Lower leg skin (tissue), 4 donors: ENCODE data around the gene DYRK1A. TPM values are rescaled to one million over a fixed set of nuclear protein-coding genes. Genes with fewer than 3 reads are reported as not detected.

Source experiments
- DNase-seq, 2 donors: peaks; one replicate each; pipeline ENCODE4 v3.0.0-alpha.2; 2019; ENCODE audit warnings: low spot score in 2 of 2
- H3K4me3 ChIP-seq: fragments of 200-600 bp; sonication (generic); 2 replicates; pipeline ENCODE4 v1.5.1; 2017; ENCODE audit warnings: mild to moderate bottlenecking, low read depth; ENCODE audit not compliant: poor library complexity, severe bottlenecking
- POLR2A ChIP-seq, 2 donors: fragments of 450-650 bp; IDR thresholded peaks; one replicate each; pipeline ENCODE4 v1.6.1; 2016 to 2017; ENCODE audit warnings: antibody characterized with exemption in 2 of 2, mild to moderate bottlenecking in 1 of 2, moderate library complexity in 1 of 2
- WGBS, 2 donors: methylation state at CpG; one replicate each; pipeline ENCODE4 v1.1.5; 2018; 5-methylcytosine and 5-hydroxymethylcytosine counted together
- intact Hi-C: fragments of 100-400 bp; cut with DNase I; formaldehyde crosslinking; loops from one replicate; pipeline ENCODE4 v1.15.0; 2023; ENCODE audit warnings: low total_unique reads
- total RNA-seq, 4 donors: library from RNA; depleted of rRNA; stranded (reverse); fragments of >200 nt; gene quantifications; one replicate each; pipeline ENCODE4 v1.1.0, GENCODE V29; 2016
- TF ChIP-seq, protein P1 (sequence below), 3 donors: fragments of 450-650 bp; IDR thresholded peaks; one replicate each; pipeline ENCODE4 v1.5.1; 2016; ENCODE audit warnings: antibody characterized with exemption in 3 of 3, mild to moderate bottlenecking in 3 of 3, moderate library complexity in 2 of 3

The DYRK1A gene
- total RNA-seq, 4 donors from 2014 or later, result 60.2 to 97.8 (median 79.8) TPM

DNA sequence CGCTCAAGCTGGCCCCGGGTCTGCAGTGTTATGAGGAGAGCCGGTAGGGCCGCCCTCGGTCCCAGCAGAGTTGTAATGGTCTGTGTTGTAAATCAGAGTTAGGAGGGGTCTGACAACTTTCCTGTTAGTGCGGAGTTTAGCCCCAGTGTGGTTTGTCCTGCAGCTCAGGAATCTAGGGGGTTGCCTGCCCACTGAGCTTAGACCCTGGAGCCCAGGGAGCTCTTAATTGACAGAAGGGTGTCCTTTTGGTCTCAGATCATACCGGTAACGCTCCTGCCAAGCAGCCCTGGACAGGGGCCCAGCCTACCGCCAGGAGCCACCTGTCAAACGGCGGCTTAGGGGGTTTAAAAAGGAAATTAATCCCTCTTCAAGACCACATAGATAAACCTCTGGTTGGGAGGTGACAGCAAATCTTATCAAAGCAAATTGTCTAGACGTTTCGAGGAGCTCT, 164.4 kb downstream of the DYRK1A start:
- H3K4me3 ChIP-seq, result no peak overlapping the region
- intact Hi-C loops, result no loop called here
- DNase-seq, result no peak
- 34% methylated on average over 12 to 13 of the region's 13 CpGs for WGBS, 2 donors
- TF ChIP-seq, protein P1, sequence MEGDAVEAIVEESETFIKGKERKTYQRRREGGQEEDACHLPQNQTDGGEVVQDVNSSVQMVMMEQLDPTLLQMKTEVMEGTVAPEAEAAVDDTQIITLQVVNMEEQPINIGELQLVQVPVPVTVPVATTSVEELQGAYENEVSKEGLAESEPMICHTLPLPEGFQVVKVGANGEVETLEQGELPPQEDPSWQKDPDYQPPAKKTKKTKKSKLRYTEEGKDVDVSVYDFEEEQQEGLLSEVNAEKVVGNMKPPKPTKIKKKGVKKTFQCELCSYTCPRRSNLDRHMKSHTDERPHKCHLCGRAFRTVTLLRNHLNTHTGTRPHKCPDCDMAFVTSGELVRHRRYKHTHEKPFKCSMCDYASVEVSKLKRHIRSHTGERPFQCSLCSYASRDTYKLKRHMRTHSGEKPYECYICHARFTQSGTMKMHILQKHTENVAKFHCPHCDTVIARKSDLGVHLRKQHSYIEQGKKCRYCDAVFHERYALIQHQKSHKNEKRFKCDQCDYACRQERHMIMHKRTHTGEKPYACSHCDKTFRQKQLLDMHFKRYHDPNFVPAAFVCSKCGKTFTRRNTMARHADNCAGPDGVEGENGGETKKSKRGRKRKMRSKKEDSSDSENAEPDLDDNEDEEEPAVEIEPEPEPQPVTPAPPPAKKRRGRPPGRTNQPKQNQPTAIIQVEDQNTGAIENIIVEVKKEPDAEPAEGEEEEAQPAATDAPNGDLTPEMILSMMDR (IDR thresholded peaks at IDR 0.05), result no peak
- TF ChIP-seq POLR2A (IDR thresholded peaks at IDR 0.05), result no peak

DNA sequence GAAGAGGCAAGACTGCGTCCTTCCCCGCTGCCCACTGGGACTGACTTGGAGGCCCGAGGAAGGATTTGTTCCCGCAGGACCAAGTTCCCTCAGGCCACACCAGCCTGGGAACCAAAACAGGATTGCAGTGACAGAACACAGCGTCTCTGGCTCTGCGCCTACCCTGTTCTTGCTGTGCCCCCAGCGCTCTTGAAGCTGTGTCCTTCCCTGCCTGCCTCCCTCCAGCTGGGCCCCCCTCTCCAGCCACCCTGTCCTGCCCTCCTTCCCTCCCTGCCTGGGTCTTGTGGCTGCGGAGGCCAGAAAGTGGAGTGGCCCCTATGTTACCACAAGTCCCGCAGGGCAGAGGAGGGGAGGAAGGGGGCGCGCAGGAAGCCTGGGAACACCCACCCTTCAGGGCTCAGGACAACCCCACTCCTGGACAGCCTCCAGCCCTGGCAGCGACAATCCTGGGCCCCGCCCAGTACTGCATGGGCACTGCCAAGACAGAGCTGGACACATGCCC, 164.9 kb downstream of the DYRK1A start:
- 24 to 26% methylated on average over 13 of the region's 13 CpGs for WGBS, 2 donors
- no peak for DNase-seq
- intact Hi-C loops, result no loop called here
- no peak overlapping the region for H3K4me3 ChIP-seq
- no peak for TF ChIP-seq POLR2A (IDR thresholded peaks at IDR 0.05)
- TF ChIP-seq, protein P1 (IDR thresholded peaks at IDR 0.05), result no peak

DNA sequence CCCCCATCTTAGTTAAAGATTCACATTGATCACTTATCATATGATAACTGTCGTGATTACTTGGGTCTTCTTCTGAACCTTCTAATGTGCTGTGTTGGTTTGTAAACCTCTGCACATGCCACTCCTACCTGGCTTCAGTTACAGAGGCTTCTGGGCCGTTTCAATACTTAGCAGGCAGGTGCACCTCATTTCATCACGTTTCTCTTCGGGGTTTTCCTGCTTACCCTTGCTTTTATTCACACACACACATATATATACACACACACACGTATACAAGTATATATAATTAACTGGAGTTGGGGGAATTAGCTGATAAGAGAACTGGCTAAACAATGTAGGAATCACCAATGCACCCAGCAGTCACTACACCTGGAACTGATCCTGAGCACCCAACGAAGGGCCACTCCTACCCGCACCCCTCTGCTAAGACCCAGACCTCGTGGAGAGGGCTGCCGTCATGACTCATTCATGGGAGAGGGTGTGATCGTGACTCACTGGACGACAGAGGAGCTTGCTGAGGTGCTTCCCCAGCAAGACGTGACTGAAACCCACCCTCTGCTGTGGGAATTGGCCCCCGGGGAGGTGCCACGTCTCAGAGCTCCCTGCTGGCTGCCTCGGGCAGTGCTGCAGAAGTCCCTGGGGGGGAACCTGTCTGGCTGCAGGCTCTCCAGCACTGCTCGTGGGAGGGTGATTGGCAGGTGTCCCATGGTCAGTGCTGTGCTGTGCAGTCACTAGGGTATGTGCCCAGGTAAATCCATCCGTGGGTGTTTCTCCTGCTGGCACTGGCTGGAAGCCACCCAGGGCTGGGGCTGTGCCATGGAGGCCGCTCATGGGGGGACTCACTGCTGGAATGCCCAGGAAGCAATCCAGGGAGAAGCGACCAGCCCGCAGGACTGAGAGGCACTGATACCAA, 166.6 kb downstream of the DYRK1A start:
- intact Hi-C loops, result no loop called here
- DNase-seq, result no peak
- H3K4me3 ChIP-seq, result no peak overlapping the region
- TF ChIP-seq, protein P1 (IDR thresholded peaks at IDR 0.05), result no peak
- TF ChIP-seq POLR2A (IDR thresholded peaks at IDR 0.05), result no peak
- 38 to 41% methylated on average over 20 of the region's 20 CpGs for WGBS, 2 donors

DNA sequence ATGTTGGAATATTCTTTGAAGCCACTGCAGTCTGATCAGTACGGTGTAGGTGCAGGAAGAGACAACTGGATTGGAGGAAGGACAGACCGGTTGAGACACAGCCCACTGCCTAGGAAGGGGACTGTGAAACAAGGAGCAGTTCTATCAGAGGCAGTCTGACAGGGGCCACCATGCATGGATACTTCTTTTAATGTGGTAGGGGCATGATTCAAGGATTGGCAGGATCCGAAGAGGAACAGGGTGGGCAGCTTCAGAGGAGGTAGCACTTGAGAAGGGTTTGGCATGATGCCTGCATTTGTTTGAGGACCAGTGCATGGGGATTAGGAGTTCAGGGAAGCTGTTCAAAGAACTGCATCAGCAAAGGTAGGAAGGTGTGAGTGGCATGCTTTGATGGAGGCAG, 167.9 kb downstream of the DYRK1A start:
- DNase-seq, result peak in 1 of 2 donors; percentile 52
- TF ChIP-seq, protein P1 (IDR thresholded peaks at IDR 0.05), result no peak
- no peak for TF ChIP-seq POLR2A (IDR thresholded peaks at IDR 0.05)
- intact Hi-C loops, result no loop called here

DNA sequence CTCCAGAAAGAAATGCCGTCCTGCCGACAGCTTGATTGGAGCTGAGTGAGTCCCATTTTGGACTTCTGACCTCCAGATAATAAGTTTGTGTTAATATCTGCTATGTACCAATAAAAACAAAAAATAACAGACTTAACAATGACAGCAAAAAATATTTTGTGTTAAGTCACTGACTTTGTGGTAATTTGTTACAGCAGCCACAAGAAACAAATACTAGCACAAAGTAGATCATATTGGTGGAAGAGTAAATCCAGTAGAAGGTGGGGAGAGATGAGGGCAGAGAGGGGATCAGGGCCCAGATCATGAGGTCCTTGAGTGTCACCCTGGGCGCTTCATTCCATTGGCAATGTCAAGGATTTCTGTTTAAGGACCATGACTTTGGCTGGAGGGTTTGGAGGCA, 168.6 kb downstream of the DYRK1A start:
- DNase-seq, result no peak
- WGBS, 2 donors, result 89 to 92% methylated on average over 3 of the region's 3 CpGs
- TF ChIP-seq, protein P1 (IDR thresholded peaks at IDR 0.05), result no peak
- no peak for TF ChIP-seq POLR2A (IDR thresholded peaks at IDR 0.05)
- intact Hi-C loops, result no loop called here
- no peak overlapping the region for H3K4me3 ChIP-seq

More for the DNA sequence above, 167.9 kb downstream of the DYRK1A start:
- H3K4me3 ChIP-seq, result no peak overlapping the region
- WGBS, 2 donors, result 55 to 61% methylated on average over 3 of the region's 3 CpGs
